HG02852 (cell line): ENCODE data around the gene RMI1.
"Not testable (repeated sequence)": the region's sequence is repeated elsewhere in the genome, so short reads cannot be mapped to it uniquely, and the experiment has no call there.

ENCODE experiments used
- ATAC-seq: cut with Tn5 transposase; IDR thresholded peaks from one replicate; pipeline ENCODE4 v1.9.1; 2021; ENCODE audit warnings: mild to moderate bottlenecking, moderate library complexity; ENCODE audit not compliant: unreplicated experiment

RMI1 gene

DNA sequence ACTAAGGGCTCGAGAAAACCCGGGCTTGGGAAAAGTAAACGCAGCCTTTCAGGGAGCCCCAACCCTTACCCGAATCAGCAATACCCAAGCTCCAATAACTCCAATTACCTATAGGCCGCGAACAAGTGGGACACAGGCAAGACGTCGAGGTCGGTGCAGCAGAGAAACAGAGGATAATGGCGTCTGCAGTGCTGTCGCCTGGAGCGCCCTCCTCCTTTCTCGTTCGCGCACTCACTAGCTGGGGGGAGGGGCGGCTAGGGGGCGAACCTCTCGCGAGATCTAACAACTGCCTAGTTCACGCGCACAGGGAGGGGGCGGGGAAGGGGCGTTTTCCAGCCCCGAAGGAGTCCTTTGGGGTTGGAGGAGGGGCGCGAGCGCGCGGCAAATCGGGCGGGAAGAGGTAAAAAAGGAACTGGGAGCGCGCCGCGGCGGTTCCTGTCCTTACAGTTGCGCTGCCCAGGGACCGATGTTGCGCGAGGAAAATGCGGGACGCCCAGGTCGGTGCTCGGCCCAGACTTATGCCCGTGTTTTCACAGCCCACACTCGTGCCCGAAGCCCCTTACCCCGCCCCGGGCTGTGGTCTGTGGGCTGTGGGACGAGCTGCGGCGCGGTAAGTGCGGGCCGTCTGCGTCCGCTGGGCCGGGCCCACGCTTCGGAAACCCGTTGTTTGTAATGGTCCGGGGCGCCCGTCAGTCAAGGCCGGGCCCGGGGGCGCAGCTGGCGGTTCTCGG is at the start of gene RMI1:
Gene RMI1, plus strand, starts transcription at position 411 of the 731 bp plus-strand sequence. CDS start 20,182 bp downstream, outside the sequence.
- ATAC-seq, result peak; percentile 72

- no peak for ATAC-seq
These were observed 49.7 kb upstream of the RMI1 start for GRCh38 chr9:83930881-83931280.

DNA sequence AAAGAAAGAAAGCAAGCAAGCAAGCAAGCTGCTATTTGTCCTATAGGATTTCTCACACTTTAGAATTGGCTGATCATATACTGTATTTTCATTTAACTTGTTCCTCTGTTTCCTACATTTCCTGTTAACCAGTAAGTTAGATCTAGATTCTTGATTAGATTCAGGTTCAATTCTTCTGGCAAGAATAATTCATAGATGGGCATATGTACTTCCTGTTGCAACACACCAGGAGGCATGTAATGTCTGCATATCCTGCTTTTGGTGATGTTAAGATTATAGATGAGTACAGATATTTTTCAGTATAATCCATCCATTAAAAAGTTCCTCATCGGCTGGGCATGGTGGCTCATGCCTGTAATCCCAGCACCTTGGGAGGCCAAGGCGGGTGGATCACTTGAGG is 48.6 kb upstream of the RMI1 start:
- no peak for ATAC-seq

DNA sequence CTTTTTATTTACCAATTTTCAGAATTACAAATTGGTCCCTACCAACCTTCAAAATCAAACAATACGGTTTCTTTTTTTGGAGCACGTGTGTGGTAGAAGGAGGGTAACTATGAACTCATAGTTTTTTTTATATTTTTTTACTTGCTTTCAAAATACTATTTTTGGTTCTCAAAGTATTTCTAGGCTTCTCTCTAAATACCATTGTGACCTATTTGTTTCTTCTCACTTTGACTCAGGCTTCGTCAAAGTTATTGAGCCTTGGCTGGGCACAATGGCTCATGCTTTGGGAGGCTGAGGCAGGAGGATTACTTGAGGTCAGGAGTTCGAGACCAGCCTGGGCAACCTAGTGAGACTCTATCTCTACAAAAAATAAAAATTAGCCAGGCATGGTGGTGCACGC is 47.8 kb upstream of the RMI1 start:
- ATAC-seq, result no peak

- no peak for ATAC-seq
These were observed 46.8 kb upstream of the RMI1 start for GRCh38 chr9:83933790-83934189.

DNA sequence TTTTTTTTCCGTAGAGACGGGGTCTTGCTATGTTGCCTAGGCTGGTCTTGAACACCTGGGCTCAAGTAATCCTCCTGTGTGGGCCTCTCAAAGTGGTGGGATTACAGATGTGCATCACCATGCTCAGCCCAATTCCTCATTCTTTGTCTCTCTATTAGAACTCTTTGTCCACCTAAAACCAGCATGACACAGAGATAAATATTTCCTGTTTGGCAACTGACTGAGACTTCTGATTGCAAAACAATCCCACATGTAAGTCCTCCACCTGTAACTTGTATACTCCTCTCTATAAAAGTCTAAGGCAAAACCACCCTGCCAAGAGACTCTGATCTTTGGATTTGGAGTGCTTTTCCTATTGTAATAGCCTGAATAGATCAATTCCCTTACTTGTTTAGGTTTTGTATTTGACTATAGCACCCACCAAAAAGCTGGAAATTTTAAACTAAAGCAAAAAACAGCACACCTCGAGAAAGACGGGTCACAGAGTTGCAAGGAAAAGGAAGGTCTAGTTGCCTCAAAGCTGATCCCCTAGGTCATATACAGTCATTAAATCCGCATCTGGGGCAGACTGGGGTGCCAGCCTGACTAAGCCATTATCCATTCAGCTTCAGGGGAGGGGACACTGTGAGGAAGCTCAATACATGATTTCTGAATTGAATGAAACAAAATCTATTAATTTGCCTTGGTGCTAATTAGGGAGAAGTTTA is 45.9 kb upstream of the RMI1 start:
- ATAC-seq, result no peak

DNA sequence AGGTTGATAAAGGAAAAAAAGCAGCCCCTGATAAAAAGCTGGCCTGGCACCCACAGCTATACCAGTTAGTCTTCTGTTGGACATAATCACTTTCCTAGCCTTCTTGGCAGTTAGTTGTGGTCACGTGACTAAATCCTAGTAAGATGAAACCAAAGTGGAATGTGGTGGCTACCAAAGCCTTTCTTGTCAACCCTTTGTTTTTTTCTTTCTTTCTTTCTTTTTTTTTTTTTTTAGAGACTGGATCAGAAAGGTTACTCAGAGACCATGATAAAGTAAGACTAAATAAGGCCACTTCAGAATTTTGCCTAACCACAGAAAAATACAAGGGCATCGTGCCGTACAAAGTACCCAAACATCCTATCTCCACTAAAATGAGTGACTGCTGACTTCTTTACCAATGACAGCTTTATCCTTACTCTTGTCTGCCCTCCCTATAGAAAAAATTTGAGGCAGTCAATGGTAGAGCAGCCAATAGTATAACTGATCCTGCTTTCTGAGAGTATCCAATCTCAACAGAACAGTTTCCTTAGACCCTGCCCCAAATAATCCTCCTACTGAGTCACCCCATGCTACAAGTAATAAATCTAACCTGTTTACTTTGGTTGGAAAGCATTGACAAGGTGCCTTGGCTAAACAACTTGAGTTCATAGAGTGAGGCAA is 45.2 kb upstream of the RMI1 start:
- ATAC-seq, result no peak

DNA sequence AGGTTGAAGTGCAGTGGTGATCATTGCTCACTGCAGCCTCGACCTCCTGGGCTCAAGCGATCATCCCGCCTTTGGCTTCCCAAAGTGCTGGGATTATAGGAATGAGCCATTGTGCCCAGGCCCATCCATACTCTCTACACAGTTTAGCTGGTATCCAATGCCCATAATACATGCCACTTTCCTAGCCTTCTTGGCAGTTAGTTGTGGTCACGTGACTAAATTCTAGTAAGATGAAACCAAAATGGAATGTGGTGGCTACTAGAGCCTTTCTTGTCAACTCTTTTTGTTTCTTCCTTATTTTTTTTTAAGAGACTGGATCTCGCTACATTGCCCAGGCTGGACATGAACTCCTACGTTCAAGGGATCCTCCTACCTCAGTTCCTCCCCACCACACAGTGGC is 44.1 kb upstream of the RMI1 start:
- ATAC-seq, result no peak

- peak; percentile 56 for ATAC-seq
These were observed 42.6 kb upstream of the RMI1 start for GRCh38 chr9:83937861-83938455.

- no peak for ATAC-seq
These were observed 39.9 kb upstream of the RMI1 start for GRCh38 chr9:83940590-83941303.

- not testable (repeated sequence) for ATAC-seq
These were observed 32.5 kb upstream of the RMI1 start for GRCh38 chr9:83948096-83948495.

- ATAC-seq, result peak; percentile 67
These were observed 24.5 kb upstream of the RMI1 start for GRCh38 chr9:83956086-83956435.

DNA sequence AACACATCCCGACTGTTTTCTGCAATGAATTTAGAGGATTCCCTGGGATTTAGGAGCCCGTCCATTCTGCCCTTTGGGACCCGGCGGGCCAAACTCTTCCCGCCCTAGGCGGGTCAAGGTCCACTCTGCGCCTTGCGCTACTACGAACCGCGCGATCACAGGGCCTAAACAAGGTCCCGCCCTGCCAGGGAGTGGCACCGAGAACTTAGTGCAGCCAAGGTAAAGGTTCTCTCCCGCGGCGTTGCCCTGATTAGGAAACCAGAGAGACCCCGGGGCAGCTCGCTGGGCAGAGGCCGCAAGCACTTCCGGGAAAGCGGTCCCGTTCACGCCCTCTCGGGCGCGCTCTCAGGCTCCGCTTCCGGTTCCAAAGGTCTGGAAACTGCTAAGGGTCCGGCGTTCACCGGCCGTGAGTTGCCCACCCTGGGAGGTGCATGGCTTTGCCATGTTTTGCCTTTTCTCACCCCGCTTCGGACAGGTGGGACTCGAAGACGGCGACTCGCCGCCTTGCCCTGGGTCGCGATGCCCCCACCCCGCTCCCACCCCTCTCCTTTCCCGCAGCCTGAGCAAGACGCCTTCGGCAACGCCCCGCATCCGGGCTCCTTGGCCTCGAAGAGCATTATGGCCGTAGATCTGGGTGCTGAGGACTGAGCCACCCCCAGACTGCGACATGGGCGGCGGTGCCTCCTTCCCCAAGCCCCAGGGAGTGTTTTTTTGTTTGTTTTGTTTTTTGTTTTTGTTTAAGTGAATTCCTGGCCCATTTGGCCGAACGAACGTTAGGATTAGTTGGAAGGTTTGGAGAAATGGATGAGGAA is 24.0 kb upstream of the RMI1 start:
- peak; percentile 87 for ATAC-seq

DNA sequence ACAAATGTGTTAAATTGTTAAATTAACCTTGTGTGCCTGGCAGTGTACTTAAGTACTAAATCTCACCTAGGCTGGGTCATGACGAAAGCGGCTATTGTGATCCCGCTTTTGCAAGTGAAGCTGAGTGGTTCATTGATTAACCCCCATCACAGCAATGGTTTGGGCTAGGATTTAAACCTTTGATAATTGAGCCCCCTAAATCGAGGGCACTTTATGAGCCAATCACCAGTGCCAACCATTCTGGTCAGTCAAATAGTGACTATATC is 23.4 kb upstream of the RMI1 start:
- ATAC-seq, result no peak

DNA sequence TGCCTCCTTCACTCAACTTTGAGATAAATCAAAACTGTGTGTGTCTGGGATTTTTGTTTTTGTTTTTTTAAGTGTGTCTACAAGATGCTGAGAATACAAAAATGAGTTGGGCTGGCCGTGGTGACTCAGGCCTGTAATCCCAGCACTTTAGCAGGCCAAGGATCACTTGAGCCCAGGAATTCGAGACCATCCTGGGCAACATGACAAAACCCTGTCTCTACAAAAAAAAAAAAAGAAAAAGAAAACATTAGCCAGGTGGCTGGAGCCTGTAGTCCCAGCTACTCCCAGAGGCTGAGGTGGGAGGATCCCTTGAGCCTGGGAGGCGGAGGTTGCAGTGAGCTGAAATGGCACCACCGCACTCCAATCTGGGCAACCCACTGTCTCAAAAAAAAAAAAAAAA is 21.5 kb upstream of the RMI1 start:
- ATAC-seq, result no peak

DNA sequence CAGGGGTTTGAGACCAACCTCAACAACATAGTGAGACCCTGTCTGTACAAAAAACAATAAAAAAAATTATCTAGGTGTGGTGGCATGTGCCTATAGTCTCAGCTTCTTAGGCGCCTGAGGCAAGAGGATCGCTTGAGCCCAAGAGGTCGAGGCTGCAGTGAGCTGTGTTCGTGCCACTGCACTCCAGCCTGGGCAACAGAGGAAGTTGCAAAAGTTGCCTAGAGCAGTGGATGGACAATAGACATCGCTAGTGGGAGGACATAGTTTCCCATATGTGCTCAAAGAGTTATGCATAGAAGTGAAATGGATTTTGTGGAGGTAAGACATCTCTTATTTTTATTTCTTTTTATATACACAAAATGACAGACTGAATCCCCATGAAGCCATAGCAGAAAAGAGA is 19.6 kb upstream of the RMI1 start:
- no peak for ATAC-seq

DNA sequence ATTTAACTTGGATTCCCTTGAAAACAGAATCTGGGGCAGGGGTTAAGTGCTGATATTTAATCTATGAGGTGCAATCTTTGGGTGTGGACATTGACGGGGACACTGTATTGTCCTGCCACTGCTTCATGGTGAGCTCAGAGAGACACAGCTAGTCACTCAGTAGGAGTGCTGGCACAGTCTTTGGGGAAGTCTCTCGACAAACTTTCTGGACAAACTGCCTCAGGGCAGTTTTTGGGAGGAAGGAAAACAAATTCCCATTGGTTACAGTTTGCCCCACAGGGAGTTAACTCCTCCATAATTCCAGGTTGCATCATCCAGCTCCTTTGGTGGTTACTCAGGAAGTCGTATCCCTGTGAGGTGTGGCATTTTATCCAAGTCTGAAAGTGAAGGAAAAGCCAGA is 18.4 kb upstream of the RMI1 start:
- no peak for ATAC-seq

DNA sequence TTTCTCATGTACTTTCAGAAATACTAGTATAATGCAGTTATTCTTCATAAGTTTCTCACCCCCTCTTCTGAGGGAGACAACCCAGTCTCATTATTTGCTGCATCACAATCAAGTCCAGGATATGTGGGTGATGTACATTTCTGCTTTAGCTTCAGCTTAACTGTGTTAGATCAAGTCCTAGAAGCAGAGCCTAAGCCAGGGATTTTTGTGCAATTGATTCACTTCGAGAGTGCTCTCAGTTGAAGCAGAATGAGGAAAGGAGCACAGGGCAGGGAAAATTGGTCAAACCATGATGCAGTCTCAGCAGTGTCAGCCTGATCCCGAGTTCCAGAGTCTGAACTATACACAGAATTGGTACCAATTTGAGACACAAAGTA is 15.6 kb upstream of the RMI1 start:
- ATAC-seq, result no peak

GRCh38 chr9:83965350-83966208 is 15.0 kb upstream of the RMI1 start:
- ATAC-seq, result no peak

- ATAC-seq, result no peak
These were observed 14.4 kb upstream of the RMI1 start for GRCh38 chr9:83966209-83966582.
